Mesenchymal stem cell (in vitro differentiated cells and primary cell): ENCODE results near the gene LGI1.

Experiments
- DNase-seq: peaks from one replicate; pipeline ENCODE4 v3.0.0-alpha.2; 2013
- H2AFZ ChIP-seq: one replicate; pipeline ENCODE4 v1.6.1; 2013; ENCODE audit warnings: low read depth, mild to moderate bottlenecking, control low read depth, inconsistent platforms, low read length, moderate library complexity
- H2AK5ac ChIP-seq: 2 replicates; pipeline ENCODE4 v1.6.1; 2013; ENCODE audit warnings: low read length, moderate library complexity, mild to moderate bottlenecking, inconsistent platforms; ENCODE audit not compliant: severe bottlenecking
- H2BK120ac ChIP-seq: one replicate; pipeline ENCODE4 v1.6.1; 2013; ENCODE audit warnings: low read depth, mild to moderate bottlenecking, inconsistent platforms, low read length, moderate library complexity
- H2BK12ac ChIP-seq, 2 experiments: one replicate each; pipeline ENCODE4 v1.6.1; 2013; ENCODE audit warnings: inconsistent platforms in 2 of 2, low read length in 2 of 2, mild to moderate bottlenecking in 2 of 2, moderate library complexity in 2 of 2, control low read depth in 1 of 2
- H2BK15ac ChIP-seq: one replicate; pipeline ENCODE4 v1.6.1; 2013; ENCODE audit warnings: mild to moderate bottlenecking, low read depth, inconsistent platforms; ENCODE audit not compliant: poor library complexity, severe bottlenecking
- H2BK5ac ChIP-seq: 2 replicates; pipeline ENCODE4 v1.6.1; 2013; ENCODE audit warnings: low read depth, mild to moderate bottlenecking, low read length, control low read depth, inconsistent platforms; ENCODE audit not compliant: poor library complexity, severe bottlenecking
- H3K14ac ChIP-seq, 2 experiments: one replicate each; pipeline ENCODE4 v1.6.1; 2013; ENCODE audit warnings: inconsistent platforms in 2 of 2, low read length in 2 of 2, control low read depth in 1 of 2, mild to moderate bottlenecking in 1 of 2, moderate library complexity in 1 of 2
- H3K18ac ChIP-seq, 2 experiments: one replicate each; pipeline ENCODE4 v1.6.1; 2013; ENCODE audit warnings: inconsistent platforms in 2 of 2, low read length in 2 of 2, control low read depth in 1 of 2, low read depth in 1 of 2, mild to moderate bottlenecking in 1 of 2
- H3K23ac ChIP-seq, 2 experiments: one replicate each; pipeline ENCODE4 v1.6.1; 2013; ENCODE audit warnings: inconsistent platforms in 2 of 2, low read length in 2 of 2, mild to moderate bottlenecking in 2 of 2, moderate library complexity in 2 of 2, control low read depth in 1 of 2
- H3K27ac ChIP-seq: 2 replicates; pipeline ENCODE4 v1.5.1; 2013; ENCODE audit warnings: mild to moderate bottlenecking, moderate library complexity, low read length, control low read depth, inconsistent platforms; ENCODE audit not compliant: poor library complexity, severe bottlenecking
- H3K27me3 ChIP-seq, 2 experiments: 2 replicates each; pipeline versions ENCODE4 v1.6.1 to v1.7.0; 2013; ENCODE audit warnings: low read length in 2 of 2, mild to moderate bottlenecking in 2 of 2, moderate library complexity in 2 of 2, control low read depth in 1 of 2, inconsistent platforms in 1 of 2; ENCODE audit not compliant: control insufficient read depth in 1 of 2, insufficient read depth in 1 of 2
- H3K36me3 ChIP-seq, 2 experiments: 2 replicates each; pipeline versions ENCODE4 v1.6.1 to v1.7.0; 2013; ENCODE audit warnings: low read length in 2 of 2, control low read depth in 1 of 2, inconsistent platforms in 1 of 2, low read depth in 1 of 2, mild to moderate bottlenecking in 1 of 2; ENCODE audit not compliant: insufficient read depth in 2 of 2, control insufficient read depth in 1 of 2
- H3K4ac ChIP-seq, 2 experiments: one replicate each; pipeline ENCODE4 v1.6.1; 2013; ENCODE audit warnings: inconsistent platforms in 2 of 2, low read length in 2 of 2, mild to moderate bottlenecking in 2 of 2, moderate library complexity in 2 of 2, control low read depth in 1 of 2, low read depth in 1 of 2
- H3K4me1 ChIP-seq: 2 replicates; pipeline ENCODE4 v1.6.1; 2013; ENCODE audit warnings: low read depth, low read length, control low read depth; ENCODE audit not compliant: control insufficient read depth, insufficient read depth
- H3K4me2 ChIP-seq: 2 replicates; pipeline ENCODE4 v1.6.1; 2013; ENCODE audit warnings: low read length, mild to moderate bottlenecking, inconsistent platforms; ENCODE audit not compliant: poor library complexity, severe bottlenecking
- H3K4me3 ChIP-seq, 2 experiments: 2 replicates each; pipeline versions ENCODE4 v1.5.1 to v1.7.0; 2013; ENCODE audit warnings: low read length in 2 of 2, mild to moderate bottlenecking in 2 of 2, control low read depth in 1 of 2, low read depth in 1 of 2; ENCODE audit not compliant: insufficient read depth in 1 of 2
- H3K79me1 ChIP-seq: replicated peaks from 2 replicates; pipeline ENCODE4 v1.6.1; 2013; ENCODE audit warnings: mild to moderate bottlenecking, control low read depth, low read length, inconsistent platforms; ENCODE audit not compliant: poor library complexity, severe bottlenecking
- H3K9ac ChIP-seq: 2 replicates; pipeline ENCODE4 v1.7.0; 2013; ENCODE audit warnings: mild to moderate bottlenecking, low read length, moderate library complexity
- H3K9me3 ChIP-seq: 2 replicates; pipeline ENCODE4 v1.7.0; 2013; ENCODE audit warnings: mild to moderate bottlenecking, low read length; ENCODE audit not compliant: control insufficient read depth
- H4K8ac ChIP-seq: one replicate; pipeline ENCODE4 v1.6.1; 2013; ENCODE audit warnings: inconsistent platforms, mild to moderate bottlenecking, low read length, moderate library complexity
- H4K91ac ChIP-seq: one replicate; pipeline ENCODE4 v1.6.1; 2013; ENCODE audit warnings: mild to moderate bottlenecking, low read length, inconsistent platforms
- WGBS: methylation state at CpG from one replicate; pipeline ENCODE4 v1.1.7; 2013; ENCODE audit warnings: mixed read lengths; 5-methylcytosine and 5-hydroxymethylcytosine counted together

LGI1 gene

GRCh38 chr10:93773120-93773519, 15.4 kb downstream of the LGI1 start:
- no peak overlapping the region for H2AFZ ChIP-seq
- no peak overlapping the region for H3K4ac ChIP-seq
- H3K4me2 ChIP-seq = no peak overlapping the region
- no peak overlapping the region for H3K23ac ChIP-seq
- H4K8ac ChIP-seq = no peak overlapping the region
- H2BK12ac ChIP-seq = no peak overlapping the region
- no peak overlapping the region for H2BK5ac ChIP-seq
- no peak overlapping the region for H2BK15ac ChIP-seq
- H3K4me3 ChIP-seq = no peak overlapping the region
- DNase-seq = no peak
- H3K27ac ChIP-seq = no peak overlapping the region
- H3K14ac ChIP-seq = no peak overlapping the region
- no peaks in the 10 kb centered on the region for H3K79me1 ChIP-seq
- no peak overlapping the region for H2AK5ac ChIP-seq
- 97% methylated on average over 4 of the region's 5 CpGs for WGBS
- H2BK120ac ChIP-seq = no peak overlapping the region
- no peak overlapping the region for H3K18ac ChIP-seq
- no peak overlapping the region for H4K91ac ChIP-seq
- H3K4me1 ChIP-seq = peaks cover 3% of the 10 kb centered on the region
- H3K9me3 ChIP-seq = no peaks in the 10 kb centered on the region
- no peaks in the 10 kb centered on the region for H3K36me3 ChIP-seq
- no peak overlapping the region for H3K9ac ChIP-seq
- peaks cover 0 to 34% of the 10 kb centered on the region in 2 experiments for H3K27me3 ChIP-seq

- WGBS = 78% methylated on average over 4 of the region's 4 CpGs
- Histone ChIP-seq H3K23ac (no peak overlapping the region), H3K4me2 (no peak overlapping the region), H2AFZ (no peak overlapping the region), H3K27ac (no peak overlapping the region), H2BK15ac (no peak overlapping the region), H3K27me3 (peaks cover 0 to 34% of the 10 kb centered on the region in 2 experiments), H3K14ac (no peak overlapping the region), H2BK12ac (no peak overlapping the region), H4K91ac (no peak overlapping the region), H2AK5ac (no peak overlapping the region), H2BK5ac (no peak overlapping the region), H3K18ac (no peak overlapping the region), H4K8ac (no peak overlapping the region), H3K4ac (no peak overlapping the region), H3K9ac (no peak overlapping the region), H3K9me3 (no peaks in the 10 kb centered on the region), H3K4me3 (no peak overlapping the region), H3K36me3 (no peaks in the 10 kb centered on the region), H3K79me1 (no peaks in the 10 kb centered on the region), H2BK120ac (no peak overlapping the region), H3K4me1 (peaks cover 3% of the 10 kb centered on the region)
- no peak for DNase-seq
Measured at GRCh38 chr10:93773705-93774104, 16.0 kb downstream of the LGI1 start.

GRCh38 chr10:93775356-93775755, 17.6 kb downstream of the LGI1 start:
- H3K27ac ChIP-seq = no peak overlapping the region
- H3K36me3 ChIP-seq = no peaks in the 10 kb centered on the region
- no peak overlapping the region for H4K8ac ChIP-seq
- no peak overlapping the region for H2AFZ ChIP-seq
- H3K4ac ChIP-seq = no peak overlapping the region
- H2BK12ac ChIP-seq = no peak overlapping the region
- H2BK120ac ChIP-seq = no peak overlapping the region
- H2BK5ac ChIP-seq = no peak overlapping the region
- H3K9ac ChIP-seq = no peak overlapping the region
- H3K79me1 ChIP-seq = no peaks in the 10 kb centered on the region
- H3K4me2 ChIP-seq = no peak overlapping the region
- no peak for DNase-seq
- H3K27me3 ChIP-seq = peaks cover 0 to 36% of the 10 kb centered on the region in 2 experiments
- H3K18ac ChIP-seq = no peak overlapping the region
- H3K4me3 ChIP-seq = no peak overlapping the region
- no peaks in the 10 kb centered on the region for H3K9me3 ChIP-seq
- no peak overlapping the region for H2AK5ac ChIP-seq
- no peak overlapping the region for H3K23ac ChIP-seq
- no peak overlapping the region for H4K91ac ChIP-seq
- peaks cover 1% of the 10 kb centered on the region for H3K4me1 ChIP-seq
- 88% methylated on average over 2 of the region's 5 CpGs for WGBS
- no peak overlapping the region for H2BK15ac ChIP-seq
- H3K14ac ChIP-seq = no peak overlapping the region

GRCh38 chr10:93777092-93777491, 19.4 kb downstream of the LGI1 start:
- H3K9me3 ChIP-seq = no peaks in the 10 kb centered on the region
- H3K27ac ChIP-seq = no peak overlapping the region
- H3K23ac ChIP-seq = no peak overlapping the region
- H3K14ac ChIP-seq = no peak overlapping the region
- WGBS = 50% methylated on average over 2 of the region's 2 CpGs
- H3K4me2 ChIP-seq = no peak overlapping the region
- H3K18ac ChIP-seq = no peak overlapping the region
- no peak overlapping the region for H3K9ac ChIP-seq
- H4K91ac ChIP-seq = no peak overlapping the region
- no peak overlapping the region for H2BK5ac ChIP-seq
- peaks cover 1% of the 10 kb centered on the region for H3K4me1 ChIP-seq
- H2BK12ac ChIP-seq = no peak overlapping the region
- no peak overlapping the region for H2BK120ac ChIP-seq
- H3K36me3 ChIP-seq = no peaks in the 10 kb centered on the region
- H4K8ac ChIP-seq = no peak overlapping the region
- H3K79me1 ChIP-seq = no peaks in the 10 kb centered on the region
- no peak for DNase-seq
- H2AFZ ChIP-seq = no peak overlapping the region
- H2AK5ac ChIP-seq = no peak overlapping the region
- peaks cover 0 to 39% of the 10 kb centered on the region in 2 experiments for H3K27me3 ChIP-seq
- H3K4me3 ChIP-seq = no peak overlapping the region
- H3K4ac ChIP-seq = no peak overlapping the region
- H2BK15ac ChIP-seq = no peak overlapping the region
